GM18861 (cell line): ENCODE results near the gene CA5B.
A peak's percentile ranks its signal among the peaks of the same experiment; 100 is the strongest.
"Not testable (repeated sequence)": the region's sequence is repeated elsewhere in the genome, so short reads cannot be mapped to it uniquely, and the experiment has no call there.

Source experiments
- ATAC-seq: cut with Tn5 transposase; IDR thresholded peaks from one replicate; pipeline ENCODE4 v1.9.1; 2021; ENCODE audit not compliant: unreplicated experiment

CA5B gene

DNA sequence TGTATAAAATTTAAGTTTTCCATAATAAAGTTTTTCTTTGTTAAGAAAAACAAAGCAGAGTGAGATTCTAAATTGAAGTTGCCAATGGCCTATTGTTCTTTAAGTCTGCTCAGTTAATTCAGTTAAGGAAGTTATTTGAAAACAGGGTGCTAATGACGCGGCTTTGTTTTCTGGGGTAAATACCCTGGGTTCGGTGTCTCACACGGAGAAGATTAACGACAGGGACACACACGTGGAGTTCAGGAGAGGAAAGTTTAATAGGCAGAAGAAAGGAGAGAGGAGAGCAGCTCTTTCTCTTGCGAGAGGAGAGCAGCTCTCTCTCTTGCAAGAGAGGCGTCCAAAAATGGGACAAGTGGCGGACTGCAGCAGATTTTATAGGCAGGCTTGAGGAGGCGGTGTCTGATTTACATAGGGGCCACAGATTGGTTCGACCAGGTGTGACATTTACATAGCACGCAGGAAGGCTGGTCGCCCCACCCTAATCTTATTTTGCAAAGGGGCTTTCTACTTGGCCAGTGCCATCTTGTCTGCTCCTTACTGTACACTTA lies 9.6 kb downstream of the CA5B start:
- no peak for ATAC-seq

DNA sequence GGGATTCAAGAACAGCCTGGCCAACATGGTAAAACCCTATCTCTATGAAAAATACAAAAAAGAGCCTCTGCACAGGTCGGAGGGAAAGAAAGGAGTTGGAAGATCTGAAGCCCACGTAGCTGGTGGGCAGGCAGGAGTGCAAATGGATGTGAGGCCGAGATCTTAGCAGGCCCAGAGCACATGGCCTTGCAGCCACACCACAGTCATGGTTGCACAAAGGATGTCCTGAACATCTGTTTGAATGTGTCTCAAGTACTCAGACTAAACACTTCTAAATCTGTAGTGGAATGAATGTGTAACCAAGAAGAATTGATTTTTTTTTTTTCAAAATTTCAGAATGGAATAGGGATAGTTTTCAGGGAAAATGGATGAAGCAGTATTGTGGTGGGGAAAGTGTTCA lies 10.8 kb downstream of the CA5B start:
- no peak for ATAC-seq

DNA sequence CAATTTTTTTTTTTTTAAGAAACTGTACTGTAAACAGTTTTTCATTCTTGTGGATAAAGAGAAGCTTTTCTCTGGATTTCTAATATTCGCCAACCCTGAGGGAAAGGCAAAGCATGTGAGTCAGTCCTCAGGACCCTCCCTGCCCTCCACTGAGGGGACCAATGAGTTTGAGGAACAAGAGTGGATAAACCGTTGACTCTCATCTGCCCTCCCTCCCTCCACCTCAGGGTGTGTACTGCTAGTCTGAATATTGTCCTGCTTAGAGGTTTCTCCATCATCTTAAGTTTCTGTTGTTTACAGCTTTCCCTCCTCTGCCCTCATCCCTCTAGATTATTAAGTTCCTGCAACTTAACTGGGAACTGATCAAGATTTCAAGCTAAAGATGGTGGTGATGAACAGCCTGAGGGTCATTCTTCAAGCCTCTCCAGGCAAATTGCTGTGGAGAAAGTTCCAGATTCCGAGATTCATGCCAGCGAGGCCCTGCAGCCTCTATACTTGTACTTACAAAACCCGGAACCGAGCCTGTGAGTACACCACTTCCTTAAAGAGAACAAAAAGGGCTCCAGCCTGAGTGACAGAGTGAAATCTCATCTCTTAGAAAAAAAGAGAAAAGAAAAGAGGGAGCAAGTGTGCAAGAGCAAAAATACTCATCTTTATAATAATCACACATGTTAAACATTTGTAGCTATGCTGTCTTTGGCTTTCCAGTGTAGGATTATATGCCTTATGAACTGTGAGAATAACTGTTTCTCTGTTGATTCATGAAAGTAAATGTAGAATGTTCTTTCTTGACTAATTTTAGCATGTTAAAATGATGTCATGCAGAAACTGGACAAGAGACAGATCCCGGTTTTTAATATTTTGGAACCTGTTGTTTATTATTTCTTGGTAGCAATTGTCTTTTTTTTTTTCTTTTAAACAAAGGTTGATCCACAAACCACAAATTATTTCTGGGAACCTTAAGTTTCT lies 11.9 kb downstream of the CA5B start:
- ATAC-seq = peak; percentile 95

DNA sequence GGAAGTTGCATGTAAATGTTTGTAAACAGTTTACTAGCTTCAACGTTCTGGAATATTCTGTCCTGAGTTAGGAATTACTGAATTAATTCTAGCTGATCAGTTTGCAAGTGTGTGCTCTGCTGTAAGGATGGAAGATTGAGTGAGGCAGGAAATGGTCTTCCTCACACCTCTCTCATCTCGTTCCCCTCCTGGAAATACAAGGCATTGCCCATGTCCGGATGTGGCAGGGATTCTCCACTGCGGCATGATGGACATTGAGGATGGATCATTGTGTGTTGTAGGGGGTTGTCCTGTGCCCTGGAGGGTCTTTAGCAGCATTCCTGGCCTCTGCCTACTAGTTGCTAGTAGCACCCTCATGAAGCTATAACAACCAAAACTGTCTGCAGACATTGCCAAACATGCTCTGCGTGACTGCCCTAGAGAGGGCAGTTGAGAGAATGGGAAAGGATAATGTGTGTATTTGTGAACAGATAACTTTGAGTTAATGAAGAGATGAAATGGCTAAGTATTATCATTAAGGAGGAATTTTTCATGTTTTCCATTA lies 12.6 kb downstream of the CA5B start:
- no peak for ATAC-seq

DNA sequence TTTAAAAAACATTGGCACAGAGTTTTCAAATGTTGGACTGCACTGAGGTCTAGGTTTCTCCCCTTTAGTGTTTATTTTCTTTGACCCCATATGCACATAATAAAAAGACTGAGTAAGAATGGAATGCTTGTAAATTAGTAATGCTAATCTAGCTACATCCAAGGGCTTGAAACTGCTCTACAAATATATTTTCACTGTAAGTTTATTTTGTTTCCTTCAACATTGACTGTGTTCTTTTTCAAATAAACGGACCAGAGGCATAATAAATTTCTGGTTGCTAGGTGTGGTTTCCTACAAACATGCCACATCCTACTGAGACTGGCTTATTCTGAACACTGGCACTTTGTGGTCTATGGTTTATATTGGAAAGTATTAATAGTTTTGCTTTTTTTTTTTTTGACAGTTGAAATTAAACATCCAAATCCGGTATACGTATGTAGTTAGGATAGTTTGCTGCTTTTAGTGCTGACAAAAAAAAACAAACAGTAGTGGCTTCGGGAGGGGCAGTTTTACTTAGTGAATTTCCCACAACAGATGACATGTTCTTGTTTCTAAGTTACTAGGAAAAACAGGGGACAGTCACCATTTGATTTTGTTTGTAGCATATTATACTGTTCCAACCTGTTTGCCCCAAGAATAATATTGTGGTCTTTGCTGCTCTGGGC lies 13.2 kb downstream of the CA5B start:
- ATAC-seq = no peak

DNA sequence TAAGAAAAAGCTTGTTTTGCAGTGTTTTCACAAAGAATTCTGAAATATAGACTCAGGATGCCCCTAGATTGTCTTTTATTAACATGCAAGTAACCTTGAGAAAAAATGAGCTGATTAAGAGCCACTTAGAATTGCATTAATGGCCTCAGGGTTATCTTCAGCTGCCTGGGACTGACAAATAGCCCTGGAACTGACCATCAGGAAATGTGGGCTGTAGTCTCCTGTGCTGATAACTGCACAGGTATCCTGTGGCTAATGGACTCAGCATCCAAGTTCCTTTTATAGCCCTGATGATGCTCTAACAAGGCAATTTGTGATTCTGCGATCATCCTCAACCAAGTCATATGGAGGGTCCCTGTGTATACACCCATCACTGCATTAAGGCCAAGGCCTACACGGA lies 17.0 kb downstream of the CA5B start:
- ATAC-seq = no peak

DNA sequence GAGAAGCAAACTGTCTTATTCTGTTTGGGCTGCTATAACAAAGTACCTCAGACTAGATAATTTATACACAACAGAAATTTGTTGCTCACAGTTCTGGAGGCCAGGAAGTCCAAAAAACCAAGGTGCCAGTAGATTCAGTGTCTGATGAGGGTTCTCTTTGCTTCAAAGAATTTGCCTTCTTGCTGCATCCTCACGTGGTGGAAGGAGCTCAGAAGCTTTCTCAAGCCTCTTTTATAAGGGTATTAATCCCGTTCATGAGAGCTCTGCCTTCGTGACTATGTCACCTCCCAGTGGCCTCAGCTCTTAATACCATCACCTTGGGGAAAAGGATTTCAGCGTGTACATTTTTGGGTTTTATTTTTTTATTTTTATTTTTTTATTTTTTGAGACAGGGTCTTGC lies 20.1 kb downstream of the CA5B start:
- no peak for ATAC-seq

DNA sequence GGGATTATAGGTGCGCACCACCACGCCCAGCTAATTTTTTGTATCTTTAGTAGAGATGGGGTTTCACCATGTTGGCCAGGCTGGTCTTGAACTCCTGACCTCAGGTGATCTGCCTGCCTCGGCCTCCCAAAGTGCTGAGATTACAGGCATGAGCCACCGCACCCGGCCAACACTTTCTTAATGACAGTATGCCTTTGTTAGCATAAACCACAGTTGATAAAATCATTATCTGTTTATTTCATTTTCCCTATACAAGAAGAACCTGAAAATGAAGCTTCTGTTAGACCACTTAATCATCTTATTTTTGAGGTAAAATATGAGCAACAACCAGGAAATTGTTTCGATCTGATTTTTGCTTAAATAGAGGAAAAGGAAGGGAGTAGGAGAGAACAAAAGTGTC lies 21.8 kb downstream of the CA5B start:
- ATAC-seq = not testable (repeated sequence)

DNA sequence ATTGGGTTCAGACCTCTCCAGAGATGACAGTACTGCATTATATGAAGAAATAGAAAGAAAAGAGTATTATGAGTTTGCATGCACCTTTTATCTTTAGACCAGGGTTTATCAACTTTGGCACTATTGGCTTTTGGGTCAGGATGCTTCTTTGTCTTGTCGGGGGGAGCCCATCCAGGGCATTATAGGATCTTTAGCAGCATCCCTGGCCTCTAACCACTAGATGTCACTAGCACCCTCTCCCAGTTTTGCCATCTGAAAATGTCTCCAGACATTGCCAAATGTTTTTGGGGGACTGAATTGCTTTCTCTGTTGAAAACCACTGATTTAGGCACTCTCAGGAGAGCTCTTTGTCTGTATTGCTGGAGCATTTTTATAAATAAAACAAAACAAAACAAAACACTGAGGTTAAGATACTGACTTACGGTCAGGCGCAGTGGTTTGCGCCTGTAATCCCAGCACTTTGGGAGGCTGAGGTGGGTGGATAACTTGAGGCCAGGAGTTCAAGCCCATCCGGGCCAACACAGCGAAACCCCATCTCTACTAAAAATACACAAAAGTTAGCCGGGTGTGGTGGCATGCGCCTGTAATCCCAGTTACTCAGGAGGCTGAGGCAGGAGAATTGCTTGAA lies 23.6 kb downstream of the CA5B start:
- ATAC-seq = no peak

DNA sequence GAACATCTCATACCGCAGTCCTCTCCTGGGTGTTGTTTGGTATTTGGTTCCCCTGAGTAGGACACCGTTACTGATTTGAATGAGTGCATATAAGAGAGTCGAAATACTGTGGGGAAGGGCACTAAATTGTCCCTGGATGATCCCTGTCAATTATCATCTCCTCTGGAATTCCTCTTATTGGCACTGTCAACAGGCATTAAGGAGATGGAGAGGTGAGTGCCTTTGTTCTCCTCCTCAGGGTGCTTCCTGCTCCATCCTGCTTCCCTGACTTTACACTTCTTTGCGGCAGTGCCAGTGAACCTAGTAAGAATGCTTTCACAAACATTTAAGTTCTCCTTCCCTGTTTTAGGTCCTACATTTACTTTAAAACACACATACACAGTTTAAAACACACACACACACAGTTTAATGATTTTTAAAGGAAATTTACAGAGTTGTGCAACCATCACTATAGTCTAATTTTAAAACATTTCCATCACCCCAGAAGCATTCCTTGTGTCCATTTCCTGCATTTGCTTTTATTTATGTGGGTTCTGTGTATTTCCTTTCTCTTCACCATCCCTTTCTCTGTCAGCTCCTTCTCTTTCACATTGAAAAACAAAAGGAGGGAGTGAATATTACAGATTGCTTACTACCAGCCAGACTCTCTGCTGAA lies 31.4 kb downstream of the CA5B start:
- ATAC-seq = no peak

DNA sequence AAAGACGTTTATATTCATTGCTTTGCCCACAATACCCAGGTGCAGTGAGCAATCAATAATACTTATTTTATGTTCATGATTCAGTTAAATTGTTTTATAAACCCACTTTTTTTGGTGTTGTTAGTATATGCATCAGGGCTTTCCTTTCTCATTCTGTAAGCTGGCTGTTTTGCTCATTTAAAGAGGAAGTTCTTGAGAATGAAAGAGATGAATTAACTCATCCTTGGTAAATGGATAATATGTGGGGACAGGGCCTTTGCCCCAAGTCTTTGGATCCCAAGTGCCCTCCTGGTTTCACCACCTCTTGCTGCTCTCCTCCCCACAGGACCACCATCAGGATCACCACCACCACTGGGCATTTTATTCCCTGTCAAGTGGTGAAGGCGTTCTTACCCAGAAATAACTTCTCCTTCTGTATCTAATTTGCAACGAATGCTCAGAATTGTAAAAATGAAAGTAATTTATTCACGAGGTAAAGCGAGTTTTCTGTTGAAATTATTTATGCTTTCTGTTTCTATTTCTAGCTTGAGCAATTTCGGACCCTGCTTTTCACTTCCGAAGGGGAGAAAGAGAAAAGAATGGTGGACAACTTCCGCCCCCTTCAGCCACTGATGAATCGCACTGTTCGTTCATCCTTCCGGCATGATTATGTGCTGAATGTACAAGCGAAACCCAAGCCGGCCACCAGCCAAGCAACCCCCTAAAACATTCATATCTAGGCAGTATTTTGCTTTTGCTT lies 44.1 kb downstream of the CA5B start:
- ATAC-seq = peak; percentile 73

DNA sequence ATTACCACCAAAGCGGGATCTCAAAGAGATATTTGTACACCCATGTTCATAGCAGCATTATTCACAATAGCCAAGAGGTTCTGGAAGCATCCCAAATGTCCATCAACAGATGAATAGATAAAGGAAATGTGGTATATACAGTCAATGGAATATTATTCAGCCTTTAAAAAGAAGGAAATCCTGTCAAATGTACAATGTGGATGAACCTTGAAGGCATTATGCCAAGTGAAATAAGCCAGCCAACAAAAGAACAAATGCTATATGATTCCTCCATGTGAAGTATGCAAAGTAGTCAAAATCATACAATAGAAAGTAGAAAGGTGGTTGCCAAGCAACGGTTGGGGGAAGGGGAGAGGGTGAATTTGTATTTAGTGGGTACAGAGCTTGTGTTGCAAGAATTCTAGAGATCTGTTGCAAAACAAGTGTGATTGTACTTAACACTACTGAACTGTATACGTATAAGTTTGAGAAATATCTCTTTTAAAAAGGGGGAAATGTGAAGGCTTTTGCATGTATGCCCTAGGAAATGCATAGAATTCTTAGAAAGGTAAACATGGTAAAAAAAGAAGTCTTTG lies 47.2 kb downstream of the CA5B start:
- ATAC-seq = no peak

DNA sequence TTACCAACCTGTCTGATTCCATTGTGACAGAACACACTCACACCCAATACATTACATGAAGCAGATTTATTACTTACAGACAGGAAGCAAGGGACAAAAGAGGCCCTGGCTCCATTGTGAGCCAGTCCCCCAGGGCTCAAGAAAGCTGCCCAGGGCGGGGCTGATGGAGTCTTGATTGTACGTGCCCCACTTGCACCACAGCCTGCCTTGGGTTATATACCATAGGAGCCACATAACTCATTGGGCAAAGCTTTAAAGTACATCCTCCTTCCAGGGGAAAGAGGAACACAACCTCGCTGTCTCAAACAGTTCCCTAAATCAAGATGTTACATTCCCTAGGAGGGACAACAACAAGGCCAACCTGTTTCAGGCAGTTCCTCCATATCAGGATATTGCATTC lies 48.8 kb downstream of the CA5B start:
- ATAC-seq = no peak

DNA sequence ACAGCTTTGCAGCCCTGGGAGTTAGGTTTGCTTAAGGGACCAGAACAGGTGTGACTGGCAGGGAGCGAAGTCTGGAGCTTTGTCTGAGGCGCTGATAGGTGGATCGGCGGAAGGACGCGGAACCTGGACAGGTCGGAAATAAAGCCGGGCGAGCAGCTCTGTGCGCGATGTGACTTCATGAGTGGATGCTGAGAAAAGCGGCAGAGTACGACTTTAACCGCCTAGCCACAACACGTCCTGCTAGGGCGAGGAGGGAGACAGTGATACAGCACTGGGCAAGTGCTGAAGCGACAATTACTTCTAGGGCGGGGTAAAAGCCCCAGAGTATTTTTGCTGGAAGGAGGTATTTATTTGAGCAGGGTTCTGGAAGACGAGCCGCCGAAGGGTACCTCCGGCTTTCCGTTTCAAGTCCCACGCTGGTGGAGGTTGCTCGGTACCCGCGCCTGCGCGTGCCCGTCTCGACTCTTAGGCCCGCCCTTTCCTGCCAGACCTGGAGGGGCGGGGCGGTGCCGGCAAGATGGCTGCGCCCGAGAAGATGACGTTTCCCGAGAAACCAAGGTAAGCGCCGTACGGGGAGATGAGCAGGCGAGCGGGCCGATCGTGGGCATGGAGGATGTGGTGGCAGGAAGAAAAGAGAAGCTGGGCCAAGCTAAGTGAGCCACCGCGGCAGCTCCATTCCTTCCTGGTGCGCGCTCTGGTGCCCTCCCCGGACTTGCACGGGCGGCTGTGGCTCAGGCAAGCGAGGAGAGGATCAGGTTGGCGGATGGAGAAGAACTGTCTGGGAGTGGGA lies 52.1 kb downstream of the CA5B start, which contains the start of gene ZRSR2:
TSS of gene ZRSR2 (plus strand) at position 506 of the 790 bp plus-strand sequence. CDS start at position 518, 12 bp downstream.
- peak; percentile 92 for ATAC-seq

DNA sequence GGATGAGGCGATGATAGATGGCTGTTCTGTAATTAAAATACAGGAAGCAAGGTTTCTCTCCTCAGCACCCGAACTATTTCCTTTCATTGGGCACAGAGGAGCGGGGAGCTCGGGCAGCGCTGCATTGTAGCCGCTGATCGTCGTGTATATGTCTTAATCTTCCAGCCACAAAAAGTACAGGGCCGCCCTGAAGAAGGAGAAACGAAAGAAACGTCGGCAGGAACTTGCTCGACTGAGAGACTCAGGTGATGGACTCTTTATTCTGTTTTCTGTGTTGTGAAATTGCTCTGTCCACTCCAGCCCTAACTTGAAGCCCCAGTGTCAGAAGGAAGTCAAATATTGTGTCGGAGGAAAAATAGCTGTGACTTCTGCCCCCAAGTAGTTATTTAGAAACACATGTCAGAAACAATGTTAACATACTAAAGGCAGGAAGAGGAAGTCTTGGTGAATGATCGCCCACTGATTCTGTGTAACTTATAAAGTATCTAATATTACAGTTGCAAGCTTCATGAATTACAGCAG lies 52.8 kb downstream of the CA5B start:
- peak; percentile 21 for ATAC-seq

DNA sequence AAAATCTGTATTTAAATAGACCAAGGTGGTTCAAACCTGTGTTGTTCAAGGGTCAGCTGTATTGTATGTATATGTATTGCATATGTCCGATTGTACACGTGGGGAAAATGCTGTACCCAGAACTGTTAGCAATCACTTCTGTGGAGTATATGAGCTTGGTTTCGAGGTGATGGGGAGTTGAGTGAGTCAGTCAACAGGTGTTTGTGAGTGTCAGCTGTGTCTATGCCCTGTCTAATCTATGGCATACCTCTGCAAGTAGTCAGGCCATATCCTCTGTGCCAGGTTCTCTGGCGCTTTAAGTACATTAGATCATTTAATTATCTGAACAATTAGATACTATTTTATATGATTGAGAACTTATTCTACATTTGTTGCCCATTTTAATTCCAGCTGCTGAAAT lies 59.6 kb downstream of the CA5B start:
- ATAC-seq = no peak

DNA sequence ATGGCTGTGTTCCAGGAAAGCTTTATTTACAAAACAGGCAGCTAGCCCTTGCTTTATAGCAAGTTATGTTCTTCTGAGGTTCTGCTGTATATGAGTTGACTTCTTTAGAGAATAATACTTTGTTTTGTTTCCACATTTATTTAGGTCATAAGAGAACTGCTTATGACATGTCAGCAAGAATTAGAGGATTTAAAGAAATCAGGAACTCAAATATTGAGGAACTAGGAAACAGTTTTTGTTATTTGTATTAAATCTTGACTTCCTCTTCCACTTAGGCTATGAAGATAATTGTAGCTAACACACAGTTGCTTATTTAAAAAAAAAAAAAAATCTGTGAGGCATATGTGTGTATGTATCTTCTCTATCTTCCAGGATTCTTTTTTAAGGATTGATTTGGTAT lies 66.5 kb downstream of the CA5B start:
- ATAC-seq = no peak

DNA sequence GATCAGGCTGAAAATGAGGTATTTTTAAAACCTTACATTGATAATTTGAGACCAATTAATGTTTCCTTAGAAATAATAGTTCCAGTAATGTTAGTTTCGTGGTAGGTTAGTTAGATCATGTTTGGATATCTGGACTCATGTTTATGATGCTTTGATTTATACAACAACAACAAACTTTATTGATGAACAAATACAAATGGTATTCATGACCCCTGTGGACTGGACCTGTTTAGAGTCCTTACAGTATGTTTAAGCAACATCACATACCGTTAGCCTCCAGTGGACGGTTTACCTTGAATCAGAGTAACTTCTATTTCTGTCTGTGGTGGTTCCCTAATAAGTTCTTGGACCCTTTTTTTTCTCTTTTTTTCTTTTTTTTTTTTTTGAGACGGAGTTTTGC lies 70.2 kb downstream of the CA5B start:
- no peak for ATAC-seq
